GM10266 (cell line): ENCODE results near the gene NPTN.
"Not testable (repeated sequence)": the region's sequence is repeated elsewhere in the genome, so short reads cannot be mapped to it uniquely, and the experiment has no call there.

Experiments
- DNase-seq: peaks from one replicate; pipeline ENCODE4 v3.0.0; 2012; ENCODE audit errors: extremely low spot score
- CTCF ChIP-seq: IDR thresholded peaks from 2 replicates; pipeline ENCODE4 v1.5.1; 2012; ENCODE audit warnings: mild to moderate bottlenecking, low read depth; ENCODE audit not compliant: control insufficient read depth, insufficient read depth; ENCODE audit errors: missing control alignments

Gene NPTN

GRCh38 chr15:73655724-73656123 lies 22.5 kb upstream of the NPTN start:
- DNase-seq: no peak
- TF ChIP-seq CTCF: no peak

- no peak for DNase-seq
- no peak for TF ChIP-seq CTCF
Measured at GRCh38 chr15:73654659-73655058, 21.5 kb upstream of the NPTN start.

GRCh38 chr15:73650416-73651126 lies 17.4 kb upstream of the NPTN start:
- DNase-seq: no peak
- TF ChIP-seq CTCF: no peak

GRCh38 chr15:73648014-73648295 lies 14.8 kb upstream of the NPTN start:
- no peak for TF ChIP-seq CTCF
- no peak for DNase-seq

GRCh38 chr15:73647259-73648013 lies 14.2 kb upstream of the NPTN start:
- no peak for DNase-seq
- TF ChIP-seq CTCF: no peak

GRCh38 chr15:73639464-73639863 lies 6.3 kb upstream of the NPTN start:
- DNase-seq: not testable (repeated sequence)

GRCh38 chr15:73637527-73637926 lies 4.3 kb upstream of the NPTN start:
- no peak for TF ChIP-seq CTCF
- DNase-seq: no peak

- DNase-seq: no peak
- no peak for TF ChIP-seq CTCF
Measured at GRCh38 chr15:73633991-73634495, 854 bp upstream of the NPTN start.
